HG03558 (cell line): ENCODE measurements around the gene MTG1.
"Not testable (repeated sequence)": the region's sequence is repeated elsewhere in the genome, so short reads cannot be mapped to it uniquely, and the experiment has no call there.

Experiments
- ATAC-seq: cut with Tn5 transposase; IDR thresholded peaks from one replicate; pipeline ENCODE4 v1.9.1; 2021; ENCODE audit warnings: moderate number of reproducible peaks; ENCODE audit not compliant: unreplicated experiment; ENCODE audit errors: extremely low read depth

MTG1 gene

DNA sequence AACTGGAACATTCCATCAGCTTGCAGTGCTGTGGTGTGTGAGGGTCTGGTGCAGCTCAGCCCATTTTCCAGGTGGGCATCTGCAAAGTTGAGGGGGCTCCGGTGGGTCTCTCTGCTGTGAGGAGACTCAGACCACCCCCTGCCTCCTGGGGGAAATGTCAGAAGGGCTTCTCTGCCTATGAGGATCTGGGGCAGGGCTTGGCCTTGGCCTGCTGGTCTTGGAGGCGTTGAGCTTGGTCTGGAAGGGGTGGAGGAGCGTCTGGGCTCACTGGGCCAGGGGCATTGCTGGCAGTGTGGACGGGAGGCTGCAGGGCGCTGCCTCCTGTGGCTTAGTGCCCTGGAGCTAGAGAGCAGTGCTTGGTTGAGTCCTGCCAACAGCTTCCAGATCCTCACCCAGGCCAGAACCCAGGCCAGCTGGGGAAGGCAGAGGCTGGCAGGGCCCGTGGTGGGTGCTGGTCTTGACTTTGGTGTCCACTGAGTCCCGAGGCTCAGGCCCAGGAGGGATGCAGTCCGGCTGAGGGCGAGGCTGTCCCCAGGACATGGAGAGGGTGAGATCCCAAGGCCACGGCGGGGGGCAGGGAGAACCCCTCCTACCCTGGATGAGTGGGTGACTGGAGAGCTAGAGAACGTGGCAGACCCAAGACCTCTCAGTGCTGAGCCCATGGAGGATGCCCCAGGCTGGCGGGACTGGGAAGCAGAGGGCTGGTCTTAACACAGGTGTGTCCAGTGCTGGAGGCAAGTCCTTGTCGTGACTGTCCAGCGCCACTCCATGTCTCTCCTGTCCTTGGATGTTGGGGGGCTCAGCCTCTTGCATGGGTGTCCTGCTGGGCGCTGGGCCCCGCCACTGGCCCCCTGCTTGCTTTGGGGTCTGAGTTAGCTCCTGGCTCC is 27.6 kb downstream of the MTG1 start:
- ATAC-seq = no peak

GRCh38 chr10:133422223-133422806 is 28.4 kb downstream of the MTG1 start:
- ATAC-seq = no peak

DNA sequence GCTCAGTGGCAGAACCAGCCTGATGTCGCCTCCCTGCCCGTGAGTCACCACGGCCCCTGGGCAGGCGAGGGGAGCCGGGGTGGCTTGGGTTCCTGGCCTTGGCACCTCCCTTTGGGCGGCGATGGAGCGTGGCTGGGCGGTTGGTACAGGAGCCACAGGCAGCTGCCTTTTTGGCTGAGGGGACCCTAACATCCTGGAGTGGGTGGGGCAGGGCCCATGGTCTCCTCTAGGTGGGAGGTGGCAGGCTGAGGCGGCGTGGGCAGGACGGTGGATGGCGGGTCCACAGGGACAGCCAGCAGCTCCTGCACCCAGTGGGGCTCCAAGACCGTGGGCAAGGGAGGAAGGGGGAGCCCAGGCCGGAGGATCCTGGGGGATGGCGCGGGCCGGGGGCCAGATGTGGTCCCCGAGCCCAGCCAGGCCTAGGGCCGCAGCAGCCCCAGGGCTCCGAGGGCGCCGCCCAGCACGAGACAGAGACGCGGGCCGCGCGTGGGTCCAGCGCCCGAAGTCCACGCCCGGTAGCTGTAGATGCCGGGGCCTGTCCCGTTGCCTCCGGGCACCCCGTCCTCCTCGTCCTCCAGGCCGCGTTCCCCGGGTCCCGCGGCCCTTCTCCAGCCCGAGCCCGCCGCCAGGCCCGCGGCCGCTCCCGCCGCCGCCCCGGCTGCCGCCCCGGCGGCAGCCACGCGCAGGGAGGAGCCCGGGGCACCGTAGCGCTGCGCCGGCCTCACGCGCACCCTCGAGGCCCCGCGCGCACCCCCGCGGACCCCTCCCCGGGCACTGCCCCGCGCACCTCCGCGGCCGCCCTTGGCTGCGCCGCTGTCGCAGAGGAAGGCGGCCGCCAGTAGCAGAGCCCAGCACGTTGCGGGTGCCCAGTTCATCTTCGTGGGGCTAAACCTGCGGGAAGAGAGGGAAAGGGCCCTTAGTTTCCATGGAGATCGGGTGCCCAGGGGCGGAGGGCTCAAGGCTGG is 29.1 kb downstream of the MTG1 start:
- no peak for ATAC-seq

GRCh38 chr10:133424102-133424501 is 30.1 kb downstream of the MTG1 start:
- ATAC-seq = not testable (repeated sequence)

DNA sequence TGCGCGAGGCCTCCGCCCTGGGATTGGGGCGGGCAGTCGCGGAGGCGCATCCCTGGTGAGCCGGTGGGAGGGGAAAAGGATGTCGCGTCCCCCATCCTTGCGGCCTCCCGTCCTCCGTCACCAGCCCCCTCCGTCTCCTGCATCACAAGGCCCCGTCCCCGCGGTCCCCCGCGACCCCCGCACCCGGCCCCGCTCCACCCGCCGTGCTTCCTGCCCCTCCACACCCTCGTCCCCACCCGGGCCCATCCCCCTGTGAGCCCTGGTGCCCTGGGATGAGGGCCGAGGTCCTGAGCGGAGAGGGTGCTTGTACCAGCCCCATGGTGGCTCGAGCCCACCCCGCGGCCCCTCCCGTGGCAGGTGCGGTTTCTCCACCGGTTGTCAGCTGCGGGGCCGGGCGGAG is 30.6 kb downstream of the MTG1 start, which contains the start of gene SPRN:
Gene SPRN, minus strand, starts transcription at position 25 of the 400 bp plus-strand sequence. CDS start 944 bp downstream, outside the sequence.
- ATAC-seq = not testable (repeated sequence)

DNA sequence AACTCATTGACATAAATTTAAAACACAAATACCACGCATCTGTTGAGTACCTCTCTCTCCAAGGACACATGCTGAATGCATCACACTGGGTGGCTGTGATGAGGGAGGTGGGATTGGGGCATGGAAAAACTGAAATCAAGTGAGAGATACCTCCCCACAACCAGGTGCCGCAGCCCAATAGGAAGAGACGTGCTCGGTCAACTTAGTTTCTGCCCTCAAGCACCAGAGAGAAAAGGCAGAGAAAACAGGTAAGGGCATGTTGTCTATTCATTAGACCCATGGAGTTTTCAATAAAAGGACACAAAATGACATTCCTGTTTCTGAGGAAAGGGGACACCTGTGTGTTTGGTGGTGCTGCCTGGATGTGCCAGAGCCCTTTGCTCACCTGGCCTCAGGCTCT is 35.6 kb downstream of the MTG1 start:
- ATAC-seq = not testable (repeated sequence)

- ATAC-seq = not testable (repeated sequence)
These were observed 38.1 kb downstream of the MTG1 start for GRCh38 chr10:133431888-133432613.

DNA sequence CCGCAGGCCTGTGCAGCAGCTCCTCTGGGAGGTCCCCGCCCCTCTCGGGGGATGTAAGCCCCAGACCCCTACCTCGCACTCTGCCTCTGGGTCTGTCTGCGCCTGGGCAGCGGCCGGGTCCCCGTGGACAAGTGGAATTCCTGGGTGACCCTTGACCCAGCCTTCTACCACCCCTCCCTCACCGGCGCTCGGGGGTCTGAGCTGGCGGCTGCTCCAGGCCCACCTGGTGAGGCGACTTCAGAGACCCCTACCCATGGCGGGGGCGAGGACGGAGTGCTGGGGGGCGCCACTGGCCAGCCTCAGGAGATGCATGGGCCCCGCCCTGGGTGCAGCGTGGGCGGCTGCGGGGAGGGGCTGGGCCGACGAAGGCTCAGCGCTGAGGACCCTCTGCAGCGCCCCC is 38.8 kb downstream of the MTG1 start:
- ATAC-seq = not testable (repeated sequence)

DNA sequence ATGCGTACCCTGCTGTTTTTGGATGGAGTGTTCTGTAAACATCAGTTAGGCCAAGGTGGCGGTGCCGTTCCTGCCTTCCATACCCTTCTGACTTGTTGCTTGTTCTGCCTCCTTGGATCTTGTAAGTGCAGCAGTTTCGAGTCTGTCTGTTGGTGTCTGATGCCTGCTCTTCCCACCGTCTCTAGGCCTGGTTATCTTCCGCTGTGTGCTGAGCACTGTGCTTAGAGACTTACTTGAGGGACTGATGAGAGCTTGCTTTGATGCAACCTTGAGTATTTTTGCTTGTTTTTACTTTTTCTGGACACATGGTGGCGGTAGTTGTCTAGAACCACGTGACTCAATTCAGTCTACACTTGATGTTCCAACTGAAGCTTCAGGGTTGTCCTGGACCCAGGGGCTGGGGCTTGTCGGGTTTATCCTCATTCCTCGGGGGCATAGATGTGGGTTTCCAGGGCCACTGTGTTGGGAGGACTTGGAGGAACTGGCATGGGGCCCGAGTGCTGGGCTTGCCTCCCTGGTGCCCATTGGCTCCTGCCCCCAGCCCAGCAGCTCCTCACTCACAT is 44.8 kb downstream of the MTG1 start:
- no peak for ATAC-seq

DNA sequence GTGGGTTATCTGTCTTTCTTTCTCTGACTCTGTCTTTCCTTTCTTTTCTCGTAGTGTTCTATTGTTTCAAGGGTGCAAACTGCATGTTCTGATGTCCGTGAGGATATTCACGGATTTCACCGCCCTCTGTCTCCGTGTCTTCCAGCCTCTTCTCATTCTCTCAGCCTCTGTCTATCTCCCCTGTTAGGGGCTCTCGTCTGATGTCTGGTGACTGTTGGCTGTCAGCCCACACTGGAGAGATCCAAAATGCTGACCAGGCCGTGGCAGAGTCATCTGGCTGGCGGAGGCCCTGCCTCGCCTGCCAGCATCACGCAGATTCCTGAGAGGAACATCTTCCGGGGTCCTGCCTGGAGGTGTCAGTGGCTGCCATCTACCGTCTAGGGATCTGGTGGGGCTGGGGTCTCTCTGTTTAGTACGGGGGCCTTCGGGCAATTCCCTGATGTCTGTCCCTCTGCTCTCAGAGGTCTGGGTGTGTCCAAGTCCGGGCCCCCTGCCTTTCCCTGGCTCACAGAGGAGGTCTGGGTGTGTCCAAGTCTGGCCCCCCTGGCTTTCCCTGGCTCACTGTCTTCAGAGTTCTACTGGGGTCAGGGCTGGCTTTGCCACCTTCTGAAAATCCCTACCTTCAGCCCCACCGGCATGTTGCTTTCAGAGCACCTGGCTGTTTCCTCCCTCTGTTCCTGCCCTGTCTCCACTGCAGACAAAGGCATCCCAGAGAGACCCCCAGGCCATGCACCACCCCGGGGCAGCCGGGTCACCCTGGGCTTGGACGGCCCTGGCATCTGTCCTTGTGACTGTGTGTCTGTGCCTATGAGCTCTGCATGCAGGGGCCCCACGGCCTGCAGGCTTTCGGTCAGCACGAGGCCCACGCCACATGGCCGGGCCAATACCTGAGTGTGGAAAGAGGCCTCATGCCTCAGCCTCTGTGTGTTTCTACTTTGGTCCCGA is 45.8 kb downstream of the MTG1 start:
- ATAC-seq = no peak

DNA sequence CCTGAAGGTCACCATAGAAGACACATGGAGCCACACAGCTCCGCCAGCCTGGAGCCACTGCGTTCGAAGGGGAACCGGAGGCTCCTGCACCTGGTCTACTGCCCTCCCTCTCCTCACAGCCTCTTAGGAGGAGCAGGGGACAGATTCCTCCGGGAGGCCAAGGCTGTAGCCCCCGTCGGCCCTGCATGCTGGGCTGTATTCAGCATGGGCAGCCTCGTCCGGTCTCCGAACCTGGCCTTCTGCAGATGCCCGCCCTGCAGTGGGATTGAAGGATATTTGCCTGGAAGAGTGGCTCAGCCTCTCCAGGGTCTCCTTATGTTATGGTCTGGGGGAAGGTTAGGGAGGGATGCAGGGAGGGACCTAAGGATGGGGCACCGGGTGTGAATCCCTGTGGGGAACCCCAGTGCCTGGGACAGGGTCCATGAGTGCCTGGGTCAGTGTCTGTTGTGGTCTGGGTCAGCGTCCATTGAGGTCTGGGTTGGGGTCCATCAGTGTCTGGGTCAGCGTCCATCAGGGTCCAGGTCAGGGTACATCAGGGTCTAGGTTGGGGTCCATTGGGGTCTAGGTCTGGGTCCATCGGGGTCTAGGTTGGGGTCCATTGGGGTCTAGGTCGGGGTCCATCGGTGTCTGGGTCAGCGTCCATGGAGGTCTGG is 46.8 kb downstream of the MTG1 start:
- ATAC-seq = no peak

DNA sequence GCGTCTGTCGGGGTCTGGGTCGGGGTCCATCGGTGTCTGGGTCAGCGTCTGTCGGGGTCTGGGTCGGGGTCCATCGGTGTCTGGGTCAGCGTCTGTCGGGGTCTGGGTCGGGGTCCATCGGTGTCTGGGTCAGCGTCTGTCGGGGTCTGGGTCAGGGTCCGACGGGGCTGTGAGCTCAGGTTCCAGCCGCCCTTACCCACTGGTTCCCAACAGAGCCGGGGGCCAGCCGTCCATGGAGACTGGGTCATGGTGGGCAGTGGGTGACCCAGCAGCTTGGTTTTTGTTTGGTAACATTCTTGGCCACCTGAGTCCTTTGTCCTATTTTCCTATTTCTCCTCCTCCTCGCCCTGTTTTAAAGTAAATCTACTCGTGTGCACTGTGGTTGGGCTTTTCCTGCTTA is 47.4 kb downstream of the MTG1 start:
- not testable (repeated sequence) for ATAC-seq

DNA sequence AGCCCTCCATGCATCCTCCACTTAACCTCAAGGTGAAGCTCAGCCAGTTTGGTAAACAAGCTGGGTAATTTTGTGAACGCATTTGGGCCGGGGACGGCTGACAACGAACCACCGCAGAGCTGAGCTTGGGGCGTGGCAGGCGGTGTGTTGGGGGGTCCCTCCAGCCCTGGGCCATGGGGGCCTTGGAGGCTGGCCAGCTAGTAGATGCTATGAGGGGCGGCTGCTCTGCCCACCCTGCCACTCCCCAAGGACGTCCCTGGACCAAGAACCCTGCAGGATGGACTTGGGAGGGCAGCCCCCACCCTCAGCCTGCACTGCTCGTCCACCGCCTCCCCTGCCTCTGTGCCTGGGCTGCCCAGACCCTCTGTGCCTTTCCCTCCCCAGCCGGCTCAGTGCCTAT is 47.8 kb downstream of the MTG1 start:
- ATAC-seq = no peak

GRCh38 chr10:133442191-133442966 is 48.4 kb downstream of the MTG1 start:
- ATAC-seq = no peak

- ATAC-seq = no peak
These were observed 49.3 kb downstream of the MTG1 start for GRCh38 chr10:133442967-133443924.
